GM12891 (cell line): ENCODE data around the gene SPDYE1.
"Not testable (repeated sequence)": the region's sequence is repeated elsewhere in the genome, so short reads cannot be mapped to it uniquely, and the experiment has no call there.

Source experiments
- DNase-seq: peaks from one replicate; pipeline ENCODE4 v3.0.0; 2011; ENCODE audit warnings: low spot score; ENCODE audit not compliant: insufficient read length
- FAIRE-seq: peaks from 2 replicates; lab custom pipeline; 2011; peaks lifted over from hg19 to GRCh38; lab: Jason Lieb, UNC
- PAX5 ChIP-seq: IDR thresholded peaks from 2 replicates; pipeline ENCODE4 v1.6.1; 2011; ENCODE audit warnings: low read length, moderate library complexity, mild to moderate bottlenecking; ENCODE audit not compliant: insufficient read depth, severe bottlenecking
- POLR2A ChIP-seq: IDR thresholded peaks from 2 replicates; pipeline ENCODE4 v1.6.1; 2011; ENCODE audit warnings: low read depth, low read length, control low read depth
- POLR2AphosphoS5 ChIP-seq: IDR thresholded peaks from 2 replicates; pipeline ENCODE4 v1.6.1; 2011; ENCODE audit warnings: low read depth, low read length, control low read depth
- POU2F2 ChIP-seq: IDR thresholded peaks from 2 replicates; pipeline ENCODE4 v1.6.1; 2011; ENCODE audit warnings: low read depth, mild to moderate bottlenecking, control low read depth, low read length, moderate library complexity
- SPI1 ChIP-seq: IDR thresholded peaks from 2 replicates; pipeline ENCODE4 v1.6.1; 2011; ENCODE audit warnings: low read depth, low read length, control low read depth
- TAF1 ChIP-seq: IDR thresholded peaks from 2 replicates; pipeline ENCODE4 v1.6.1; 2011; ENCODE audit warnings: low read depth, low read length, control low read depth

Gene SPDYE1

DNA sequence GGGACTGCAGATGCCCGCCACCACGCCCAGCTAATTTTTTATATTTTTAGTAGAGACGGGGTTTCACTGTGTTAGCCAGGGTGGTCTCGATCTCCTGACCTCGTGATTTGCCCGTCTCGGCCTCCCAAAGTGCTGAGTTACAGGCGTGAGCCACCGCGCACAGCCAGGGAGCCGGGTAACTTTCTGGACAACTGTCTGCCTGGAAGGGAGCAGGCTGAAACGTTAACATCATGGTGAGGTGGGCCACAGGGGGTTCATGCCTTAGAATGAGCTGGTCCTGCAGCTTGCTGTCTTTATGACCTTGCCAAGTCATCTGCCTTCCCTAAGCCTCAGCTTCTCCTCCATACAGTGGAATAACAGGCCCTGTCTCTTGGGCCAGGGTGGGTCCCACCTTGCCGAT lies 33.6 kb downstream of the SPDYE1 start:
- DNase-seq, FAIRE-seq: not testable (repeated sequence)

DNA sequence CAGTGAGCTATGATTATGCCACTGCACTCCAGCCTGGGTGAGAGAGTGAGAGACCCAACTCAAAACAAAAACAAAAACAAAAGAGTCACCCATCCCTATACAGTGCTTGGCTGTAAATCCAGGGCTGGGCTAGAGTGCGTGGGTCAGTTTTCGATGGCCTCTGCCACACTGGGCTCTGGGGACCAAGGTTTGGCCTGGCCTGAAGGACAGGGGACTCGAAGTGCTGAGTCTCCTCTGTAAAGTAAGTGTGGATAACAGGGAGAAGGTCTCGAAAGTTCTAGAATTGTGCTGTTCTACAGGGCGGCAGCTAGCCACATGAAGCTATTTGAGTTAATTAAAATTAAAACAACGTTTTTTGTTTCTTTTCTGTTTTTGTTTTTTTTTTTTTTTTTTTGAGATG lies 34.3 kb downstream of the SPDYE1 start:
- not testable (repeated sequence) for FAIRE-seq, DNase-seq

DNA sequence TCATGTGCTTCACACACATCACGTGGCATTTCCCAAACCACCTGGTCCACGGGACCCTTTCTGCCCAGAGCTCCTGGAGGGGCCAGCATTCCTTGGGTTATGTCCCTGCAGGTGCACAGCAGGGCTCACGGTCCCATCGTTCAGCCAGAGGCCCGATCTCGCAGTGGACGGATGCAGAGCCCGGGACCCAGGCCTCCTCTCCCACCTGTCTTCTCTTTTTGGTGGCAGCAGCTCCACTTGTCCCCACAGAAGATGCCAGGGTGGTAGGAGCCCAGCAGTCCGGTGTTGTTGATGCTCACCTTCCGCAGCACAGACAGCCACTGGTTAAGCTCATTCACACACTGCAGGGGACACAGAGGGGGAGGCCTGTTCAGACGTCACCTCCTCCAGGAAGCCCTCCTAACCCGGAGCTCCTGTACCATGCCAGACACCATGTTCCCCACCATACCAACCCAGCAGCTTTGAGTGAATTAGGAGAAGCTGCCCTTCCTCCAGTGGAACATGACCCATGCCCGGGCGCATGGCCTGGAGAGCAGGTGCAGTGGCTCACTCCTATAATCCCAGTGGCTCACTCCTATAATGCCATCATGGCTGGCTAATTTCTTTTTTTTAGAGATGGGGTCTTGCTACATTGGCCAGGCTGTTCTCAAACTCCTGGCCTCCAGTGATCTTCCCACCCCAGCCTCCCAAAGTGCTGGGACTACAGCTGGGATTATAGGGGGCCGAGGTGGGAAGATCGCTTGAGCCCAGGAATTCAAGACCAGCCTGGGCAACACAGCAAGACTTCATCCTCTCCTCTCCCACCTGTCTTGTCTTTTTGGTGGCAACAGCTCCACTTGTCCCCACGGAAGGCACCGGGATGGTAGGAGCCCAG lies 36.5 kb downstream of the SPDYE1 start:
- not testable (repeated sequence) for DNase-seq, FAIRE-seq

DNA sequence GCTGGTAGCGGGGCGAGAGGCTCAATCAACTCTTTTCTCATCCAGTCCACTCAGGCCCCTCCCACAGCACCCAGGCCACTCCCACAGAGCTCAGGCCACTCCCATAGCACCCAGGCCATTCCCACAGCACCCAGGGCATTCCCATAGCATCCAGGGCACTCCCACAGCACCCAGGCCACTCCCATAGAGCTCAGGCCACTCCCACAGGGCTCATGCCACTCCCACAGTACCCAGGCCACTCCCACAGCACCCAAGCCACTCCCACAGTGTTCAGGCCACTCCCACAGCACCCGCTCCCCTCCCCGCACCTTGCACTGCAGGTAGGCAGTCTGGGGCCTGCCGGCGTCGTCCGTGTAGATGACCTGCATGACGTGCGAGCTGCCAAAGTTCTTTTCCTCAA lies 38.7 kb downstream of the SPDYE1 start:
- FAIRE-seq, DNase-seq: not testable (repeated sequence)

DNA sequence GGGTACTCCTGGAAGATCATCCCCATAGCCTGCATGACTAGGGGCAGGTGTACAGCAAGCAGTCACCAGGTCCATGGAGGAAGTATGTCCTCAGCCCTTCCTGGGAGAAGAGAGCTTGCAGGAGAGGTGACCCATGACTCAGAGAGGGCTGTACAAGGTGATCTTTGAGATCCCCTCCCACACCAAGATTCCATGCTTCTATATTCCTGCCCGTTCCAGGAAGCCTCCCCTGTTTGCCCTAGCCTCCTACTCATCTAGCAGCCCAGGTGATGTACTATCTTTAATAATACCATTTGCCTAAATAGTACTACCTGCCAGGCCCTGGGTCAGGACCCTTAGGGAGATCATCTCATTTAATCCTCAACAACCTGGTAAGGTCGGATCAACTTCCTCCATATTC lies 40.3 kb downstream of the SPDYE1 start:
- not testable (repeated sequence) for DNase-seq, FAIRE-seq

DNA sequence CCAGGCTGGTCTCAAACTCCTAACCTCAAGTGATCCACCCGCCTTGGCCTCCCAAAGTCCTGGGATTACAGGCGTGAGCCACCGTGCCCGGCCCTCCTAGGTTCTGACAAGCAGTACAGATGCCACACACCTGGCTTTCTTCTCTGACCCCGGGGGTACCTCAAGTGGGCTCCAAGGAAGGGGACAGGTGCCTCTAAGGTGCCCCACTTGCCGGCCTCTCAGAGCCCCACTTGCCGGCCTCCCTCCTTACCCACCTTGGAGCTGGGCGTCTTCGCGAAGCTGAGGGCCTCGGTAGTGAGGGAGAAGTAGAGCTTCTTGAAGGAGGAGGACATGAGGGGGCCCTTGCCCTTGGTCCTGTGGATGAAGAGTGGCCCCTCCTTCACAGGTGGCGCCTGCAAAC lies 40.9 kb downstream of the SPDYE1 start:
- DNase-seq, FAIRE-seq: not testable (repeated sequence)

DNA sequence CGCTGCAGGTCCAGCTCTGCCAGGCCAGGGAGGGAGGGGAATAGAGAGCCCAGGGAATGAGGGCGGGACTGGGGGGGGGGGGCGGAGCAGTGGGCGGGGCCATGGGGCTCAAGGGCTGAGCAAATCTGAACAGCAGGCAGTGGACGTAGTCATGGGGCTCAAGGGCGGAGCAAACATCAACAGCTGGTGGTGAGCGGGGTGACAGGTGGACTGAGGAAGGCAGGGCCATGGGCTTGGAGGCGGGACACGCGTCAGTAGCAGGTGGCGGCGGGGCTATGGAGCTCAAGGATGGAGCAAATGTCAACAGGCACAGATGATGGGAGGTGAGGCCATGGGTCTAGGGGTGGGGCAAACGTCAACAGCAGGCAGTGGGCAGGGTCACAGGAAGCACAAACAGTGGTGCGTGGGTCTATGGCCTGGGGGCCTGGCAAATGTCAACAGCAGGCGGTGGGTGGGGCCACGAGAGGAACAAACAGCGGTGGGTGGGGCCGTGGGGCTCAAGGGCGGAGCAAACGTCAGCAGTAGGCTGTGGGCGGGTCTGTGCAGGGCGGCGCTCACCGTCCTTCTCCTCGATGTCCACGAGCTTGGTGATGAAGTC lies 41.4 kb downstream of the SPDYE1 start:
- DNase-seq, FAIRE-seq: not testable (repeated sequence)

DNA sequence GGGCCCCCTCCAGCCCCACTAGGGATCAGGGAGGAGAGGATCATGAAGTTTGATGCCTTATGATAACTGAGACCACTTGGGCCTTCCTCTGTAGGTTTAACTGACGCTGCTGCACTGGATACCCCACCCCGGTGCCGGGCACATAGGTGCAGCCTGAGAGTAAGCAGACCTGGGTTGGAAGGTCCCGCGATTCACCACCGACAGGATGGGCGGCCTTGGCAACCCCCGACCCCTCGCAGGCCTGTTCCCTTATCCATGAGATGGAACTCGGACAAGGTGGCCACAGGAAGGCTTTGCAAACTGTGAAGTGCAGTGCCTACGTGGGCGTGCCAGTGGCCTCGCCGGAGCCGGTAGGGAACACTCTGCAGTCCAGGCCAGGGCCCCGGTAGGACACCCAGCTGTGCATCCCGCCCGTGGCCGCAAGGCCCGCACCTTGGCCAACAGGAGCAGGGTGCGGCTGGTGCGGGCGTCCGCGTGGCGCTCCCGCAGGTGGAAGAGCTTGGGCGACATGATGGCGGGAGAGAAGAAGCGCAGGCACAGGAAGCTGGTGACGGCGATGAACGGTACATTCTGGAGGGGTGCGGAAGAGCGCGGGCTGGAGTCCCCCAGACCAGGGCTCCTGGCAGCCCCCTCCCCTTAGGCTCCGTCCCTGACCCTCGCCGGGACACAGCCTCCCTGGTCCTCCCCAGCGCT lies 42.2 kb downstream of the SPDYE1 start:
- not testable (repeated sequence) for FAIRE-seq

DNA sequence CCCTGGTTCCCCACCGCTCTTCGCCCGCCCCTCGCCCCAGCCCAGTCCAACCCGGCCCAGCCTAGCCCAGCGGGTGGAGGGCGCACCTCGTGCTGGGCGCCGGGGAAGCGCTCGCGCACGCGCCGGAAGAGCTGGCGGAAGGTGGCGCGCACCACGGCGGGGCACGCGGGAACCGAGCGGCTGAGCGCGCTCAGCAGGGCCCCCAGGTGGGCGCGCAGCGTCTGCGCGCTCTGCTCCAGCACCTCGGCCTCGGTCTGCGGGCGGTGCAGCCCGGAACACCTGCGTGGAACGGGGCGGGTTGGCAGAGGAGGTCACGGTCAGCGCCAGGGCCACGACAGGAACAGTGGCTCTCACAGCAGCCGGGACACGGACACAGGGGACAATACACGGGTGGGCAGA lies 42.8 kb downstream of the SPDYE1 start:
- not testable (repeated sequence) for DNase-seq

More for the DNA sequence above, 42.2 kb downstream of the SPDYE1 start:
- not testable (repeated sequence) for DNase-seq

DNA sequence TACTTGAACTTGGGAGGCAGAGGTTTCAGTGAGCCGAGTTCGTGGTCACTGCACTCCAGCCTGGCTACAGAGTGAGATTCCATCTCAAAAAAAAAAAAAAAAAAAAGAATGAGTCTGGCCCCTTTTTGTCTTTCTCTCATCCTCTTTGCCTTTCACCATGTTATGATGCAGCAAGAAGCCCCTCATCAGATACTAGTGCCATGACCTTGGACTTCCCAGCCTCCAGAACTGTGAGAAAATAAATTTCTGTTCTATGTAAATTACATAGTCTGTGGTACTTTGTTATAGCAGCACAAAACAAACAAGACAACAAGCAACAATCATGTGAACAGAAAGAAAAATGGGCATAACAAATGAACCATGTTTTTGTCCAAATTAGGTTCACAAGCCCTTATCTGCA lies 44.5 kb downstream of the SPDYE1 start:
- no peak for FAIRE-seq
- DNase-seq: no peak
- TF ChIP-seq POLR2A (no peak), PAX5 (no peak), POU2F2 (no peak), POLR2AphosphoS5 (no peak), SPI1 (no peak), TAF1 (no peak)

More for the DNA sequence above, 42.8 kb downstream of the SPDYE1 start:
- not testable (repeated sequence) for FAIRE-seq

DNA sequence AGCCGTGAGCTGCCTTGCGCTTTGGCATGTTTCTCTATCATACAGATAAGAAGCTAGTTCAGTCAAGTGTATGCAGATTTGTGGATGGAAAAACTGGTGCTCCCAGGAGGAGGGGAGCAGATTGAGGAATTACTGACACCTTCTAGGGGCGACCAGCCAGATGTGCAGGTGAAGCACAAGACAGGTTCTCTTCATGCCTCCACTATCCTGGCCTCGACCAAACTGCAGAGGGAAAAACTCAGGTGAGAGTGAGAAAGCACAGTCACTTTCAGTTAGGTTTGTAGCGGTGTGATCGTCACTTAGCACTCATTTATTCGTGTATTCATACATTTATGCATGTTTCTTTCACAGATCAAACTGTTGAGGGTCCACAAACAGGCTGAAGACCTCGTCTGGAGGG lies 46.2 kb downstream of the SPDYE1 start:
- no peak for DNase-seq
- TF ChIP-seq POU2F2 (no peak), TAF1 (no peak)
- FAIRE-seq: no peak

DNA sequence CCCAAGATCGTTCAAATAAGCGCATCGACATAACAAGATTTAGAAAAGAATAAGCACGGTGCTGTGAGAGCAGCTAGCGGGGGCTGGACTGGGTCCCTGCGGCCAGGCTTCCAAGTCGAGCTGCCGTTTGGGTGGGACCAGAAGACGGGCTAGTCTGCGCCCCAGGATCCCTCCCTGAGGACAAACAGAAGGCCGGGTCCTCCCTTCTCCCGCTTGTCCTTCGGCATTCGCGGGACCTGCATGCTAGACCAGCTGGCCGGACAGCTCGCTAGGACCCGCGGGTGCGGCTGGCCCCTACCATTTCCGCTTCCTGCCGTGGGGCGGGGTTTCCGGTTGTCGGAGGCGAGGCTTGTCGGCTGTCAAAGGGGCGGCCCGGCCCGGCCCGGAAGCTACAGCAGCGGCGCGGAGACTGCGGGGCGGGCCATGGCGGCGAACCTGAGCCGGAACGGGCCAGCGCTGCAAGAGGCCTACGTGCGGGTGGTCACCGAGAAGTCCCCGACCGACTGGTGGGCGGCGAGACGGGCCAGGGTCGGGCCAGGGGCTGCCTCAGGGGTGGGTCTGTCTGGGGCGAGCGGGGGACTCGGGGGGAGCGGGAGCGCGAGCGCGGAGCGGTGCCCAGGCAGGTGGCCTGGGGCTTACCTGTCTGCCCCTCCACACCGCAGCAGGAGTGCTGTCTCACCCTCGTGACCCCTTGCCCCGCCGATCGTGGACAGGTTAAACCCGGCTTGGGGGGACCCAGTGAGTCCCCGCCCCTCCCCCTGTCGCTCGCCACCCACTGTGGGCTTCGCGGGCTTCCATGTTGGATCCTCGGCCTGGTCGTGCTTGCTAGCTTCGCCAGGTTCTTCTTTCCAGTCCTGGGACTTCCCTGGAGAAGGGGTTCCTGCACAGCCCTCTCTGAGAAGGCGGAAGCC lies 46.9 kb downstream of the SPDYE1 start, which contains the start of gene DBNL:
DBNL (plus strand) TSS at position 388 of the 911 bp plus-strand sequence; CDS start at position 424, 36 bp downstream.
- FAIRE-seq (peak; percentile 85), DNase-seq (peak; percentile 88)
- TF ChIP-seq SPI1: peak; percentile 24; the same call in 1 of the 2 replicates
- peak; percentile 90 for TF ChIP-seq POLR2AphosphoS5
- TF ChIP-seq PAX5: no peak
- TF ChIP-seq TAF1: peak; percentile 79
- TF ChIP-seq POLR2A: peak; percentile 93
- TF ChIP-seq POU2F2: peak; percentile 71
